Heart left ventricle (tissue), 13 donors: ENCODE data around the gene BEND6.

Source experiments
- POLR2A ChIP-seq, 2 donors: fragments of 450-650 bp; IDR thresholded peaks; one replicate each; pipeline ENCODE4 v1.6.1; 2017; ENCODE audit warnings: antibody characterized with exemption in 2 of 2, mild to moderate bottlenecking in 2 of 2, moderate library complexity in 2 of 2
- TF ChIP-seq, protein P1 (sequence below), 12 donors: fragments of 200-600 bp; sonication (generic) in 4 of 12; IDR thresholded peaks; one replicate each; pipeline versions ENCODE4 v1.5.0 to v1.8.0; 2018 to 2022; ENCODE audit warnings: antibody characterized with exemption in 12 of 12, mild to moderate bottlenecking in 5 of 12
- donor health status: ischemic (EF 13 %, LVEDD 7.1; RV severe dilation, severe dysfunction).
- donor health status: DM: no; HTN: yes; CAD: no.
- donor health status: DM: no; HTN: no; CAD: no.
- donor health status: ischemic (EF 25% LVEDD 6.9; RV normal size, moderate dysfunction).
- donor health status: ischemic (EF 25% LVEDD 5.7; RV mildly dilated, moderate dysfunction).
- donor health status: ischemic (EF 35%, LVEDD 5.7; RV mildly dilated, moderate dysfunction).
- donor health status: nonischemic (EF 11% LVEDD 7.7; RV severe dilation, severe dysfunction).
- donor health status: DM: yes; HTN: yes; CAD: no.
- donor health status: PGD.
- donor health status: ischemic (EF 29% LVEDD 5.4; RV normal size, mild dysfunction).
- donor health status: nonischemic (EF 23%, LVEDD 6.1; RV moderate dilation, normal function).

DNA sequence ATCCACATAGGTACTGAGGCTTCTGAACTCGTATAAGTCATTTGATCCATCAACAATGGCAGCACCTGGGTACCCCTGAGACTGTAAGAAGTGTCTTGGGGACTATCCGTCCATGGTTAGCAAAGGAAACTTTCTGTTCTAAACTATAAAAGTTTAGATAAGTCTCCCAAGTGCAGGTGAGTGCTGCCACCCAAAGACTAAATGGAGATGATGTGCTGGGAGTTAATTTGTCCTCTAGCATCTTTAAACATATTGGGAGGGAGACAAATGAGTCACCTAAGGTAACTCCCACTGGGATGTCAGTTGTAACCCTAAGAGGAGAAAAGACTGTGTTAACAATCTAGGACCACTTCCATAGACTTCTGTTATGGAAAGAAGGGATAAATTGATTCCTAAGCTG lies 6.2 kb downstream of the BEND6 start:
- TF ChIP-seq, protein P1, sequence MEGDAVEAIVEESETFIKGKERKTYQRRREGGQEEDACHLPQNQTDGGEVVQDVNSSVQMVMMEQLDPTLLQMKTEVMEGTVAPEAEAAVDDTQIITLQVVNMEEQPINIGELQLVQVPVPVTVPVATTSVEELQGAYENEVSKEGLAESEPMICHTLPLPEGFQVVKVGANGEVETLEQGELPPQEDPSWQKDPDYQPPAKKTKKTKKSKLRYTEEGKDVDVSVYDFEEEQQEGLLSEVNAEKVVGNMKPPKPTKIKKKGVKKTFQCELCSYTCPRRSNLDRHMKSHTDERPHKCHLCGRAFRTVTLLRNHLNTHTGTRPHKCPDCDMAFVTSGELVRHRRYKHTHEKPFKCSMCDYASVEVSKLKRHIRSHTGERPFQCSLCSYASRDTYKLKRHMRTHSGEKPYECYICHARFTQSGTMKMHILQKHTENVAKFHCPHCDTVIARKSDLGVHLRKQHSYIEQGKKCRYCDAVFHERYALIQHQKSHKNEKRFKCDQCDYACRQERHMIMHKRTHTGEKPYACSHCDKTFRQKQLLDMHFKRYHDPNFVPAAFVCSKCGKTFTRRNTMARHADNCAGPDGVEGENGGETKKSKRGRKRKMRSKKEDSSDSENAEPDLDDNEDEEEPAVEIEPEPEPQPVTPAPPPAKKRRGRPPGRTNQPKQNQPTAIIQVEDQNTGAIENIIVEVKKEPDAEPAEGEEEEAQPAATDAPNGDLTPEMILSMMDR (IDR thresholded peaks at IDR 0.05) = no peak
- no peak for TF ChIP-seq POLR2A (IDR thresholded peaks at IDR 0.05)
